ENCODE measurements around the gene MYH10.

- no peak for TF ChIP-seq EP300 (IDR thresholded peaks at IDR 0.05)
- TF ChIP-seq CTCF (IDR thresholded peaks at IDR 0.05), result no peak
- TF ChIP-seq POLR2A (IDR thresholded peaks at IDR 0.05), result no peak
These were observed 39.9 kb upstream of the MYH10 start for GRCh38 chr17:8670421-8670820.

Measured in ovary (tissue), 3 donors.